ENCODE data around the gene BRD3. TPM values are rescaled to one million over a fixed set of nuclear protein-coding genes. Genes with fewer than 3 reads are reported as not detected.

The BRD3 gene
- total RNA-seq, 1 experiment from 2014 or later, result 2.9 TPM

GRCh38 chr9:134005381-134005780 lies 62.4 kb downstream of the BRD3 start:
- DNase-seq (ENCODE audit: low read depth), result no peak
- in situ Hi-C loops (cut with HindIII; ENCODE audit: low pct_unique_long_range_greater_than_20kb, low sequenced_read_pairs), result loop anchor here (25.0 kb wide), 1 partner anchor 218 kb away; no protein-coding TSS in a partner anchor

GRCh38 chr9:134004881-134005280 lies 62.9 kb downstream of the BRD3 start:
- in situ Hi-C loops (cut with HindIII; ENCODE audit: low pct_unique_long_range_greater_than_20kb, low sequenced_read_pairs), result loop anchor here (25.0 kb wide), 1 partner anchor 218 kb away; no protein-coding TSS in a partner anchor
- DNase-seq (ENCODE audit: low read depth), result no peak

GRCh38 chr9:134004131-134004873 lies 63.5 kb downstream of the BRD3 start:
- DNase-seq (ENCODE audit: low read depth), result no peak
- in situ Hi-C loops (cut with HindIII; ENCODE audit: low pct_unique_long_range_greater_than_20kb, low sequenced_read_pairs), result loop anchor here (25.0 kb wide), 1 partner anchor 217 kb away; no protein-coding TSS in a partner anchor

GRCh38 chr9:134003237-134003636 lies 64.6 kb downstream of the BRD3 start:
- in situ Hi-C loops (cut with HindIII; ENCODE audit: low pct_unique_long_range_greater_than_20kb, low sequenced_read_pairs), result loop anchor here (25.0 kb wide), 1 partner anchor 216 kb away; no protein-coding TSS in a partner anchor
- no peak for DNase-seq (ENCODE audit: low read depth)

- in situ Hi-C loops (cut with HindIII; ENCODE audit: low pct_unique_long_range_greater_than_20kb, low sequenced_read_pairs), result loop anchor here (25.0 kb wide), 1 partner anchor 215 kb away; no protein-coding TSS in a partner anchor
- DNase-seq (ENCODE audit: low read depth), result no peak
Measured at GRCh38 chr9:134002796-134003195, 65.0 kb downstream of the BRD3 start.

- in situ Hi-C loops (cut with HindIII; ENCODE audit: low pct_unique_long_range_greater_than_20kb, low sequenced_read_pairs), result loop anchor here (25.0 kb wide), 1 partner anchor 213 kb away; no protein-coding TSS in a partner anchor
- DNase-seq (ENCODE audit: low read depth), result no peak
Measured at GRCh38 chr9:133999851-134000265, 68.0 kb downstream of the BRD3 start.

GRCh38 chr9:133998915-133999595 lies 68.8 kb downstream of the BRD3 start:
- in situ Hi-C loops (cut with HindIII; ENCODE audit: low pct_unique_long_range_greater_than_20kb, low sequenced_read_pairs), result no loop called here
- no peak for DNase-seq (ENCODE audit: low read depth)

- DNase-seq (ENCODE audit: low read depth), result no peak
- in situ Hi-C loops (cut with HindIII; ENCODE audit: low pct_unique_long_range_greater_than_20kb, low sequenced_read_pairs), result no loop called here
Measured at GRCh38 chr9:133997584-133997983, 70.2 kb downstream of the BRD3 start.

- in situ Hi-C loops (cut with HindIII; ENCODE audit: low pct_unique_long_range_greater_than_20kb, low sequenced_read_pairs), result no loop called here
- DNase-seq (ENCODE audit: low read depth), result no peak
Measured at GRCh38 chr9:133996531-133997520, 71.0 kb downstream of the BRD3 start.

GRCh38 chr9:133995012-133995896 lies 72.6 kb downstream of the BRD3 start:
- DNase-seq (ENCODE audit: low read depth), result peak; percentile 17
- in situ Hi-C loops (cut with HindIII; ENCODE audit: low pct_unique_long_range_greater_than_20kb, low sequenced_read_pairs), result no loop called here

- peak; percentile 55 for DNase-seq (ENCODE audit: low read depth)
- in situ Hi-C loops (cut with HindIII; ENCODE audit: low pct_unique_long_range_greater_than_20kb, low sequenced_read_pairs), result no loop called here
Measured at GRCh38 chr9:133994353-133995011, 73.3 kb downstream of the BRD3 start.

GRCh38 chr9:133993635-133994253 lies 74.1 kb downstream of the BRD3 start:
- in situ Hi-C loops (cut with HindIII; ENCODE audit: low pct_unique_long_range_greater_than_20kb, low sequenced_read_pairs), result no loop called here
- no peak for DNase-seq (ENCODE audit: low read depth)

- DNase-seq (ENCODE audit: low read depth), result peak; percentile 83
- in situ Hi-C loops (cut with HindIII; ENCODE audit: low pct_unique_long_range_greater_than_20kb, low sequenced_read_pairs), result no loop called here
Measured at GRCh38 chr9:133992780-133993634, 74.8 kb downstream of the BRD3 start.

- in situ Hi-C loops (cut with HindIII; ENCODE audit: low pct_unique_long_range_greater_than_20kb, low sequenced_read_pairs), result no loop called here
- DNase-seq (ENCODE audit: low read depth), result peak; percentile 79
Measured at GRCh38 chr9:133991964-133992779, 75.7 kb downstream of the BRD3 start, which contains the start of gene VAV2. VAV2 (minus strand) TSS chr9:133992324; CDS start chr9:133992278, 46 bp downstream.

Data from Caki2 (cell line).